Prostate gland (tissue), 2 donors: ENCODE results near the gene SLC25A5. TPM values are rescaled to one million over a fixed set of nuclear protein-coding genes. Genes with fewer than 3 reads are reported as not detected.

Source experiments
- DNase-seq: peaks from one replicate; pipeline ENCODE4 v3.0.0-alpha.2; 2019; ENCODE audit warnings: low spot score
- H3K27ac ChIP-seq, 2 donors: fragments of 200-600 bp; sonication (generic); 2 replicates each; pipeline ENCODE4 v1.5.1; 2017 to 2019
- H3K27me3 ChIP-seq: fragments of 200-600 bp; sonication (generic); replicated peaks from 2 replicates; pipeline ENCODE4 v1.5.1; 2019; ENCODE audit not compliant: insufficient read depth
- H3K36me3 ChIP-seq, 2 donors: fragments of 200-600 bp; sonication (generic); 1 replicate in 1 of 2; 2 replicates in 1 of 2; pipeline versions ENCODE4 v1.5.1 to v1.8.1; 2017 to 2019
- H3K4me1 ChIP-seq: fragments of 200-600 bp; sonication (generic); replicated peaks from 2 replicates; pipeline ENCODE4 v1.5.1; 2019
- H3K4me3 ChIP-seq, 2 donors: fragments of 200-600 bp; sonication (generic); 2 replicates each; pipeline ENCODE4 v1.5.1; 2017 to 2019
- H3K9me3 ChIP-seq: fragments of 200-600 bp; sonication (generic); 2 replicates; pipeline ENCODE4 v1.5.1; 2017
- CTCF ChIP-seq, 4 experiments: fragments of 200-600 bp in 2 of 4; fragments of 450-650 bp in 2 of 4; sonication (generic) in 2 of 4; IDR thresholded peaks; 1 replicate in 3 of 4; 2 replicates in 1 of 4; pipeline ENCODE4 v1.5.1; 2016 to 2019; ENCODE audit warnings: antibody characterized with exemption in 4 of 4, mild to moderate bottlenecking in 2 of 4, moderate library complexity in 2 of 4
- POLR2A ChIP-seq: fragments of 450-650 bp; IDR thresholded peaks from one replicate; pipeline ENCODE4 v1.6.1; 2016; ENCODE audit warnings: antibody characterized with exemption, mild to moderate bottlenecking
- POLR2AphosphoS5 ChIP-seq: sonication (generic); formaldehyde crosslinking; IDR thresholded peaks from one replicate; pipeline ENCODE4 v1.6.1; 2017; ENCODE audit warnings: antibody characterized with exemption
- WGBS: methylation state at CpG from one replicate; pipeline ENCODE4 v1.1.5; 2018; 5-methylcytosine and 5-hydroxymethylcytosine counted together
- intact Hi-C: fragments of 100-400 bp; cut with DNase I; formaldehyde crosslinking; loops from one replicate; pipeline ENCODE4 v1.14.2; 2022
- total RNA-seq, 2 donors: library from RNA; depleted of rRNA; stranded (reverse); fragments of >200 nt; gene quantifications; one replicate each; pipeline ENCODE4 v1.1.0, GENCODE V29; 2016

SLC25A5 gene
- 100 to 1,000 TPM; 230 to 237 TPM for total RNA-seq

GRCh38 chrX:119467842-119468550, at the start of gene SLC25A5:
SLC25A5 (plus strand) TSS chrX:119468444; CDS start chrX:119468516, 72 bp downstream.
- intact Hi-C loops, result loop anchor here (5.0 to 10.0 kb wide), 2 partner anchors 71 to 107 kb away; partner anchors contain the start of genes SLC25A43 and UBE2A
- Histone ChIP-seq H3K4me1 (no peaks in the 10 kb centered on the region), H3K27ac (peak within 1 kb of the TSS; percentile 87 to 88), H3K36me3 (no peaks in the 10 kb centered on the region), H3K4me3 (peak within 1 kb of the TSS; percentile 52 to 53), H3K27me3 (no peaks in the 10 kb centered on the region), H3K9me3 (no peaks in the 10 kb centered on the region)
- peak in 1 of 4 experiments; percentile 11 for TF ChIP-seq CTCF (IDR thresholded peaks at IDR 0.05)
- peak; percentile 55 for TF ChIP-seq POLR2AphosphoS5
- TF ChIP-seq POLR2A, result peak; percentile 83
- WGBS, result 11% methylated on average over 10 of the region's 46 CpGs
- DNase-seq, result peak; percentile 72

GRCh38 chrX:119419146-119419545, 49.1 kb upstream of the SLC25A5 start:
- H3K4me3 ChIP-seq, result no peak overlapping the region
- H3K36me3 ChIP-seq, result no peaks in the 10 kb centered on the region
- no peaks in the 10 kb centered on the region for H3K9me3 ChIP-seq
- no peak overlapping the region for H3K27ac ChIP-seq
- intact Hi-C loops, result no loop called here
- no peak for TF ChIP-seq CTCF (IDR thresholded peaks at IDR 0.05)
- TF ChIP-seq POLR2A, result no peak
- no peak for TF ChIP-seq POLR2AphosphoS5
- WGBS, result 85% methylated on average over 4 of the region's 4 CpGs
- H3K4me1 ChIP-seq, result no peaks in the 10 kb centered on the region
- H3K27me3 ChIP-seq, result no peaks in the 10 kb centered on the region
- no peak for DNase-seq

DNA sequence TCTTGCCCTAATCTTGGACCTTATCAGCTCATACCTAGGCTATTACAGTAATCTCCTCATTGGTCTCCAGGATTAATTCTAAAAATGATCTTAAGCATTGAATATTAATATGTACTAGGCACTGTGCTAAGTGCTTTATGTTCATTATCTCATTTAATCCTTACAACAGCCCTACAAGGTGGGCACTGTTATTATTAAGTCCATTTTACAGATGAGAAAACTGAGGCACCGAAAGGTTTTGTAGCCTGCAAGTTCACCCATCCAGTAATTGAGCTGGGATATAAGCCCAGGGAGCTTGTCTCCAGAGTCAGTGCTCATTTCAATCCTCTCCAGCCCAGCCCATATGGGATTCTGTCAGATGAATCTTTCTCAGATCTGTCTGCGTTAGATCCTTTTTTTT, 48.3 kb upstream of the SLC25A5 start:
- intact Hi-C loops, result no loop called here
- Histone ChIP-seq H3K27ac (no peak overlapping the region), H3K36me3 (no peaks in the 10 kb centered on the region), H3K27me3 (no peaks in the 10 kb centered on the region), H3K4me3 (no peak overlapping the region), H3K4me1 (no peaks in the 10 kb centered on the region), H3K9me3 (no peaks in the 10 kb centered on the region)
- no peak for DNase-seq
- 100% methylated on average over 1 of the region's 2 CpGs for WGBS
- no peak for TF ChIP-seq POLR2AphosphoS5
- TF ChIP-seq POLR2A, result no peak
- no peak for TF ChIP-seq CTCF (IDR thresholded peaks at IDR 0.05)

DNA sequence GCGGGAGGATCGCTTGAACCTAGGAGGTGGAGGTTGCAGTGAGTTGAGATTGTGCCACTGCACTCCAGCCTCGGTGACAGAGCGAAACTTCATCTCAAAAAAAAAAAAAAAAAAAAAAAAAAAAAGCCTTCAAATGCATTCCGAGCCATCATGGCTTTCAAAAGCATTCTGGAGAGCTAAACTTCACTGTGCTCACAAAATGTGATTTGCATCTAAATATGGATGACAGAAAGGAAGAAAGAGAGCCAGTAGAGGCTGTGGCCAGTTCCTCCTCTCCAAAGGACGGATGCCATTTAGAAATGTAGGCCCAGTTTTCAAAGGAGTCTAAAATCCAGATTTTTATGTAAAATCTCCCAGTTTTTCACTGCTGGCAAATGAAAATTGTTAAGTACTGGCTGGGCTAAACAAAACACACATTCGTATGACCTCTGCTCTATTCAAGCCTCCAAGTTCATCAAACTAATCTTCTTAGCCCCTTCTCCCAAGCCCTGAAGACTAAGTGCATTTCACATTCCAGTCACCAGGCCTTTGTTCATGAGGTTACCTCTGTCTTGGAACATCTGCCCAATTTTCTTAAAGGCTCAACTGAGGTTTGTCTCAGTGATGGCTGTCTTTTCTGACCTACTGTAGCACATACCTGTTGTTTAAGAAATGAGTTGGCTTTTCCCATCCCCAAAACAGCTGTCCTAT, 47.1 kb upstream of the SLC25A5 start:
- intact Hi-C loops, result no loop called here
- 92% methylated on average over 7 of the region's 7 CpGs for WGBS
- H3K27me3 ChIP-seq, result no peaks in the 10 kb centered on the region

More for the DNA sequence above, 47.1 kb upstream of the SLC25A5 start:
- H3K4me3 ChIP-seq, result no peak overlapping the region
- no peaks in the 10 kb centered on the region for H3K36me3 ChIP-seq
- H3K9me3 ChIP-seq, result no peaks in the 10 kb centered on the region
- H3K4me1 ChIP-seq, result no peaks in the 10 kb centered on the region
- TF ChIP-seq CTCF (IDR thresholded peaks at IDR 0.05) (no peak), POLR2AphosphoS5 (no peak), POLR2A (no peak)
- no peak for DNase-seq
- H3K27ac ChIP-seq, result no peak overlapping the region
